Thoracic aorta (tissue), 2 donors: ENCODE results near the gene MICAL3. TPM values are rescaled to one million over a fixed set of nuclear protein-coding genes. Genes with fewer than 3 reads are reported as not detected.

Source experiments
- ATAC-seq: fragments of 150-250 bp; one replicate; pipeline ENCODE4 v1.8.0; 2017; ENCODE audit warnings: low read depth; ENCODE audit not compliant: insufficient number of reproducible peaks, low FRiP score
- DNase-seq: peaks from one replicate; pipeline ENCODE4 v3.0.0-alpha.2; 2020; ENCODE audit warnings: low spot score
- H3K27ac ChIP-seq, 2 donors: fragments of 200-600 bp; sonication (generic); 1 replicate in 1 of 2; 2 replicates in 1 of 2; pipeline ENCODE4 v1.5.1; 2016; ENCODE audit warnings: mild to moderate bottlenecking in 2 of 2, moderate library complexity in 2 of 2
- H3K27me3 ChIP-seq: fragments of 200-600 bp; sonication (generic); replicated peaks from 2 replicates; pipeline ENCODE4 v1.6.0; 2016; ENCODE audit warnings: mild to moderate bottlenecking; ENCODE audit not compliant: insufficient read depth
- H3K36me3 ChIP-seq: fragments of 200-600 bp; sonication (generic); one replicate; pipeline ENCODE4 v1.5.1; 2016
- H3K4me1 ChIP-seq, 2 donors: fragments of 200-600 bp; sonication (generic); 1 replicate in 1 of 2; 2 replicates in 1 of 2; pipeline versions ENCODE4 v1.5.1 to v1.6.0; 2016; ENCODE audit warnings: low read depth in 2 of 2, mild to moderate bottlenecking in 1 of 2; ENCODE audit not compliant: control insufficient read depth in 1 of 2
- H3K4me3 ChIP-seq: fragments of 200-600 bp; sonication (generic); 2 replicates; pipeline ENCODE4 v1.5.1; 2016; ENCODE audit warnings: mild to moderate bottlenecking
- H3K9me3 ChIP-seq: fragments of 200-600 bp; sonication (generic); 2 replicates; pipeline ENCODE4 v1.5.1; 2016
- total RNA-seq, 2 donors: library from RNA; depleted of rRNA; stranded (reverse); fragments of >200 nt; gene quantifications; one replicate each; pipeline versions ENCODE4 v1.1.0 to v1.2.3, GENCODE V29; 2016
- TF ChIP-seq, protein P1 (sequence below): fragments of 200-600 bp; sonication (generic); IDR thresholded peaks from one replicate; pipeline ENCODE4 v1.5.1; 2019; ENCODE audit warnings: antibody characterized with exemption

MICAL3 gene
- total RNA-seq, 2 donors from 2014 or later = 45.2 to 78.0 TPM

- Histone ChIP-seq H3K4me1 (no peaks in the 10 kb centered on the region), H3K36me3 (peaks cover 37% of the 10 kb centered on the region), H3K9me3 (no peaks in the 10 kb centered on the region), H3K27me3 (no peaks in the 10 kb centered on the region), H3K4me3 (no peak overlapping the region), H3K27ac (no peak overlapping the region)
- DNase-seq (no peak), ATAC-seq (no peak)
- TF ChIP-seq, protein P1, sequence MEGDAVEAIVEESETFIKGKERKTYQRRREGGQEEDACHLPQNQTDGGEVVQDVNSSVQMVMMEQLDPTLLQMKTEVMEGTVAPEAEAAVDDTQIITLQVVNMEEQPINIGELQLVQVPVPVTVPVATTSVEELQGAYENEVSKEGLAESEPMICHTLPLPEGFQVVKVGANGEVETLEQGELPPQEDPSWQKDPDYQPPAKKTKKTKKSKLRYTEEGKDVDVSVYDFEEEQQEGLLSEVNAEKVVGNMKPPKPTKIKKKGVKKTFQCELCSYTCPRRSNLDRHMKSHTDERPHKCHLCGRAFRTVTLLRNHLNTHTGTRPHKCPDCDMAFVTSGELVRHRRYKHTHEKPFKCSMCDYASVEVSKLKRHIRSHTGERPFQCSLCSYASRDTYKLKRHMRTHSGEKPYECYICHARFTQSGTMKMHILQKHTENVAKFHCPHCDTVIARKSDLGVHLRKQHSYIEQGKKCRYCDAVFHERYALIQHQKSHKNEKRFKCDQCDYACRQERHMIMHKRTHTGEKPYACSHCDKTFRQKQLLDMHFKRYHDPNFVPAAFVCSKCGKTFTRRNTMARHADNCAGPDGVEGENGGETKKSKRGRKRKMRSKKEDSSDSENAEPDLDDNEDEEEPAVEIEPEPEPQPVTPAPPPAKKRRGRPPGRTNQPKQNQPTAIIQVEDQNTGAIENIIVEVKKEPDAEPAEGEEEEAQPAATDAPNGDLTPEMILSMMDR = no peak
These were observed 216.6 kb downstream of the MICAL3 start for GRCh38 chr22:17807578-17808410.

DNA sequence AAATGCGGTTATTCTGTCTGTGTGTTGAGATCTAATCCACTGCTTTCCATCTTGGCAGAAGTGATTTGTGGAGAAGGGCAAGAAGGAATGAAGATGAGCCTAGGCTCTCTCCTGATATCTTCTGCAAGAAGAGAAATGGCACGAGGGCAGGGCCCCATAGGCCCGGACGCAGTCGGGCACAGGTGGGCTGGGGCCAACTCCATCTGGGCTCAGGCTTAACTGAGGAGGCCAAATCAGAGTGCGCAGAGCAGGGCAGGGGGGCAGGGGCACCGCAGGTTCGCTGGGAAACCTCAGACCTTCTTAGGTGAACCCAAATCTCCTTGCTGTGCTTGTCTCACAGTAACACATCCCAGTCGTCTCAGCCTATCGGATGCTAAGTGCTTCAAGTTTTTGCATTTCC lies 217.3 kb downstream of the MICAL3 start:
- no peak for DNase-seq
- TF ChIP-seq, protein P1 = no peak
- Histone ChIP-seq H3K4me3 (no peak overlapping the region), H3K4me1 (no peaks in the 10 kb centered on the region), H3K27me3 (no peaks in the 10 kb centered on the region), H3K27ac (no peak overlapping the region), H3K9me3 (no peaks in the 10 kb centered on the region), H3K36me3 (peaks cover 37% of the 10 kb centered on the region)
- no peak for ATAC-seq

DNA sequence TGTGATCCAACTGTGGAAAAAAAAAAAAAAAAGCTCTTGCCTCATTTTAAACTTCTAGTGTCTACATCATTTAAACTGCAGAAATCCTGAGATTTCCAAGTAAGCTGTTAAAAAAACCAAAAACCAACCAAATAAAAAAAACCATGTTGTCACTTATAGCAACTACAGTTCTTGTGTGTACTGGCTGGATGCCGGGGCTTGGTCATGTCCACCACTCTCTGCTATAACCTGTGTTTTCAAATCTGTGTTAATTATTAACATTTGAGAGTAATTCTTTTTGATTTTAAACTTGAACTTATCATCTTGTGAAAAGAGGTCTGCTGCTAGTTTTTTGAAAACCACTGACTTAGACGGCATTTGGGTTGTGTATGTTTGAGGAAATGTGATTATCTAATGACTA lies 217.9 kb downstream of the MICAL3 start:
- Histone ChIP-seq H3K27ac (no peak overlapping the region), H3K4me1 (no peaks in the 10 kb centered on the region), H3K36me3 (peaks cover 38% of the 10 kb centered on the region), H3K9me3 (no peaks in the 10 kb centered on the region), H3K27me3 (no peaks in the 10 kb centered on the region), H3K4me3 (no peak overlapping the region)
- TF ChIP-seq, protein P1 = no peak
- DNase-seq (no peak), ATAC-seq (no peak)

DNA sequence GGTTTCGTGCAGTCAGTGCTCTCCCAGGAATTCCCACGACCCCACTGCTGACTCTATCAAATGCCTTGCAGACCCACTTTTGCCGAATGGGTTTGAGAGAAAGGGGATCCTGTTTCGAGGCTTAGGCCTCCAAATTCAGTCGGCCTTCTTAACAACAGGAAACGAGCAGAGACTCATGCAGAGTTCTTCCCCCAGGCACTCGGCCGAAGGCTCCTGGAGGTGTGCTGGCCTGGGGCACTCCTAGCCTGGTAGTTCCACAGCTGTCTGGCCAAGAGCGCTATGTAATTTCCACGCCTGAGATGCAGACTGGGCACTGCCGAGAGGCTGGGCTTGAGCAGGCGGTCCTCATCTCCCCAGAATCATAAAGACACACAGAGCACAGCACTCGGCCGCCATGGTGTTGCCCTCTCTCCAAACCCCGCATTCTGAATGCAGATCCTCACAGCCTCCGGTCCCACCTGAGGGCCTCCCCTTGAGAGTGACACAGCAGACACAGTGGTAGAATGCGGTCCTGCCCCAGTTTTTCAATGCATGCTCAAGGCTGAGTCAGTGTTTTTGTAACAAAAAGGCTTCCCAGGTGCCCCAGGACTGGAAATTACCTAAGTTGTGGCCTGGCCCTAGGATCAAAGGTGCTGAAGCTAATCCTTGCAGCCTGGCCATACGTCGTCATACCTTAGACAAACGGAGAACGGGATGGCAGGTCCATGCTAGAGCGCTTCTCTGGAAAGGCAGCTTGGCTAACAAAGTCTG lies 219.9 kb downstream of the MICAL3 start:
- Histone ChIP-seq H3K36me3 (peaks cover 32% of the 10 kb centered on the region), H3K27me3 (no peaks in the 10 kb centered on the region), H3K4me3 (no peak overlapping the region), H3K27ac (no peak overlapping the region), H3K9me3 (no peaks in the 10 kb centered on the region), H3K4me1 (no peaks in the 10 kb centered on the region)
- DNase-seq (no peak), ATAC-seq (no peak)
- TF ChIP-seq, protein P1 = no peak

GRCh38 chr22:17803609-17804270 lies 220.6 kb downstream of the MICAL3 start:
- H3K4me1 ChIP-seq = no peaks in the 10 kb centered on the region
- no peak overlapping the region for H3K4me3 ChIP-seq
- H3K9me3 ChIP-seq = no peaks in the 10 kb centered on the region
- no peaks in the 10 kb centered on the region for H3K27me3 ChIP-seq
- ATAC-seq (no peak), DNase-seq (no peak)
- H3K36me3 ChIP-seq = peaks cover 27% of the 10 kb centered on the region
- H3K27ac ChIP-seq = no peak overlapping the region
- TF ChIP-seq, protein P1 = no peak
